Measurements from ENCODE around the gene PKIG. TPM values are rescaled to one million over a fixed set of nuclear protein-coding genes. Genes with fewer than 3 reads are reported as not detected.

The PKIG gene
- total RNA-seq, 1 donor from 2014 or later: 42.0 TPM

- peaks cover 9% of the 10 kb centered on the region for H3K27me3 Mint-ChIP-seq (ENCODE audit: unreplicated experiment)
- no peaks in the 10 kb centered on the region for H3K4me1 Mint-ChIP-seq (ENCODE audit: low read depth, unreplicated experiment)
- TF ChIP-seq CTCF (IDR thresholded peaks at IDR 0.05; ENCODE audit: partially characterized antibody, unreplicated experiment): no peak
- DNase-seq: no peak
- H3K4me3 Mint-ChIP-seq (ENCODE audit: unreplicated experiment): no peak overlapping the region
- peaks cover 2% of the 10 kb centered on the region for H3K9me3 Mint-ChIP-seq (ENCODE audit: unreplicated experiment)
- no peak overlapping the region for H3K27ac Mint-ChIP-seq (ENCODE audit: unreplicated experiment)
- no peaks in the 10 kb centered on the region for H3K36me3 Mint-ChIP-seq (ENCODE audit: unreplicated experiment)
Observed at GRCh38 chr20:44646023-44646640, 63.8 kb downstream of the PKIG start.

GRCh38 chr20:44646641-44647274 is 64.4 kb downstream of the PKIG start:
- DNase-seq: no peak
- no peaks in the 10 kb centered on the region for H3K4me1 Mint-ChIP-seq (ENCODE audit: low read depth, unreplicated experiment)
- H3K27me3 Mint-ChIP-seq (ENCODE audit: unreplicated experiment): peaks cover 9% of the 10 kb centered on the region
- no peak overlapping the region for H3K27ac Mint-ChIP-seq (ENCODE audit: unreplicated experiment)
- peaks cover 2% of the 10 kb centered on the region for H3K9me3 Mint-ChIP-seq (ENCODE audit: unreplicated experiment)
- H3K36me3 Mint-ChIP-seq (ENCODE audit: unreplicated experiment): no peaks in the 10 kb centered on the region
- no peak overlapping the region for H3K4me3 Mint-ChIP-seq (ENCODE audit: unreplicated experiment)
- no peak for TF ChIP-seq CTCF (IDR thresholded peaks at IDR 0.05; ENCODE audit: partially characterized antibody, unreplicated experiment)

- Mint-ChIP-seq H3K36me3 (ENCODE audit: unreplicated experiment) (no peaks in the 10 kb centered on the region), H3K27me3 (ENCODE audit: unreplicated experiment) (peaks cover 15% of the 10 kb centered on the region), H3K27ac (ENCODE audit: unreplicated experiment) (no peak overlapping the region), H3K4me1 (ENCODE audit: low read depth, unreplicated experiment) (peaks cover 4% of the 10 kb centered on the region), H3K9me3 (ENCODE audit: unreplicated experiment) (peaks cover 4% of the 10 kb centered on the region), H3K4me3 (ENCODE audit: unreplicated experiment) (no peak overlapping the region)
- DNase-seq: no peak
- TF ChIP-seq CTCF (IDR thresholded peaks at IDR 0.05; ENCODE audit: partially characterized antibody, unreplicated experiment): no peak
Observed at GRCh38 chr20:44648068-44648467, 65.7 kb downstream of the PKIG start.

- Mint-ChIP-seq H3K27ac (ENCODE audit: unreplicated experiment) (no peak overlapping the region), H3K27me3 (ENCODE audit: unreplicated experiment) (peaks cover 17% of the 10 kb centered on the region), H3K9me3 (ENCODE audit: unreplicated experiment) (peaks cover 4% of the 10 kb centered on the region), H3K36me3 (ENCODE audit: unreplicated experiment) (no peaks in the 10 kb centered on the region), H3K4me1 (ENCODE audit: low read depth, unreplicated experiment) (peaks cover 4% of the 10 kb centered on the region), H3K4me3 (ENCODE audit: unreplicated experiment) (no peak overlapping the region)
- TF ChIP-seq CTCF (IDR thresholded peaks at IDR 0.05; ENCODE audit: partially characterized antibody, unreplicated experiment): no peak
- no peak for DNase-seq
Observed at GRCh38 chr20:44648579-44648978, 66.2 kb downstream of the PKIG start.

- Mint-ChIP-seq H3K9me3 (ENCODE audit: unreplicated experiment) (peaks cover 6% of the 10 kb centered on the region), H3K4me1 (ENCODE audit: low read depth, unreplicated experiment) (peaks cover 4% of the 10 kb centered on the region), H3K36me3 (ENCODE audit: unreplicated experiment) (peaks cover 2% of the 10 kb centered on the region), H3K27ac (ENCODE audit: unreplicated experiment) (no peak overlapping the region), H3K27me3 (ENCODE audit: unreplicated experiment) (peaks cover 17% of the 10 kb centered on the region), H3K4me3 (ENCODE audit: unreplicated experiment) (no peak overlapping the region)
- DNase-seq: no peak
- TF ChIP-seq CTCF (IDR thresholded peaks at IDR 0.05; ENCODE audit: partially characterized antibody, unreplicated experiment): no peak
Observed at GRCh38 chr20:44649126-44649525, 66.7 kb downstream of the PKIG start.

Measured in glutamatergic neuron (in vitro differentiated cells).